Activated T-cell treated with anti-CD3 and anti-CD28 coated beads, Interleukin-2, amount 50 U/mL, for 24 hours (primary cell): ENCODE results near the gene PAX3.

Source experiments
- DNase-seq: peaks from one replicate; pipeline ENCODE4 v3.0.0-alpha.2; 2020
- H3K27ac Mint-ChIP-seq: 2 replicates; pipeline ENCODE4 v1.8.0; 2020; ENCODE audit warnings: mild to moderate bottlenecking, mixed read lengths
- H3K27me3 Mint-ChIP-seq: 2 replicates; pipeline ENCODE4 v1.8.0; 2020; ENCODE audit warnings: mixed read lengths
- H3K36me3 Mint-ChIP-seq: 2 replicates; pipeline ENCODE4 v1.8.0; 2020; ENCODE audit warnings: low read depth, mixed read lengths
- H3K4me1 Mint-ChIP-seq: 2 replicates; pipeline ENCODE4 v1.8.0; 2020; ENCODE audit warnings: low read depth, mixed read lengths
- H3K4me3 Mint-ChIP-seq: 2 replicates; pipeline ENCODE4 v1.8.0; 2020; ENCODE audit warnings: mild to moderate bottlenecking, moderate library complexity, mixed read lengths
- H3K9me3 Mint-ChIP-seq: 2 replicates; pipeline ENCODE4 v1.8.0; 2020; ENCODE audit warnings: mixed read lengths

PAX3 gene

DNA sequence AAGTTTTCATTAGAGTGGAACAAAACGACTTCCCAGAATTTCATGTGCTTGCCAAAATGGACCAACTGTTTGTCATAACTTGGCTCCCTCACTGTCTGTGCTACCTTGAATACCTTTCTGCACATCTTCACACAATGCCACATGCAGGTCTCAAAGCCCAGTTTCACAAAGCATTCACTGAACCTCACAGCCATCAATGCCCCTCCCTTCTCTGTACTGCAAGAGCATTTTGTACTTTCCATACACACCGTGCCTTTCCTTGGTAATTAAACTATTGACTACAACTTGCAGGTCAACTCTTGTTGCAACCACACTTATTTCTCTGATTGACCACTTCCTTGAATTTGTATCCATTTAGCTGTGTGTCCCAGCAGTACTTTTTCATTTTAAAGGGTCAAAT, 50.5 kb downstream of the PAX3 start:
- Mint-ChIP-seq H3K4me3 (no peak overlapping the region), H3K36me3 (no peaks in the 10 kb centered on the region), H3K27ac (no peak overlapping the region), H3K27me3 (peaks cover 17% of the 10 kb centered on the region), H3K4me1 (no peaks in the 10 kb centered on the region), H3K9me3 (no peaks in the 10 kb centered on the region)
- no peak for DNase-seq

DNA sequence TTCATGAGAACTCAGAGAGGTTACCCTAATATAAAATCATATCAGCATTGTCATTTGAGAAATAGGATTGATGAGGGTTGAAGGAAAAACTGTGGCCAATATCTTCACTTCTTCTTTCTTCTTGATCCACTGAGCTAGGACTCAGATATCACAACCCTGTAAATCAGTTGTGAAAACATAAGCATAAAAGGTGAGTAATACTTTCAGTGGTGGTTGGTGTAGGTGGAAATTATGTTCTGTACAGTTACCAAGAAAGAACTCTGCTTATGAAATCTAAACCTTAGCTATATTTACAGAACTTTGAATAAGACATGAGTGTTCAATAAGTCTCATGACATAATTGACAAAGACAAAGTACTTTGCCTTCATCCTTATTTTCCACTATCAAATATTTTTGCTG, 56.3 kb downstream of the PAX3 start:
- Mint-ChIP-seq H3K9me3 (no peaks in the 10 kb centered on the region), H3K27me3 (peaks cover 56% of the 10 kb centered on the region), H3K4me1 (peaks cover 6% of the 10 kb centered on the region), H3K4me3 (no peak overlapping the region), H3K27ac (no peak overlapping the region), H3K36me3 (no peaks in the 10 kb centered on the region)
- DNase-seq, result no peak

DNA sequence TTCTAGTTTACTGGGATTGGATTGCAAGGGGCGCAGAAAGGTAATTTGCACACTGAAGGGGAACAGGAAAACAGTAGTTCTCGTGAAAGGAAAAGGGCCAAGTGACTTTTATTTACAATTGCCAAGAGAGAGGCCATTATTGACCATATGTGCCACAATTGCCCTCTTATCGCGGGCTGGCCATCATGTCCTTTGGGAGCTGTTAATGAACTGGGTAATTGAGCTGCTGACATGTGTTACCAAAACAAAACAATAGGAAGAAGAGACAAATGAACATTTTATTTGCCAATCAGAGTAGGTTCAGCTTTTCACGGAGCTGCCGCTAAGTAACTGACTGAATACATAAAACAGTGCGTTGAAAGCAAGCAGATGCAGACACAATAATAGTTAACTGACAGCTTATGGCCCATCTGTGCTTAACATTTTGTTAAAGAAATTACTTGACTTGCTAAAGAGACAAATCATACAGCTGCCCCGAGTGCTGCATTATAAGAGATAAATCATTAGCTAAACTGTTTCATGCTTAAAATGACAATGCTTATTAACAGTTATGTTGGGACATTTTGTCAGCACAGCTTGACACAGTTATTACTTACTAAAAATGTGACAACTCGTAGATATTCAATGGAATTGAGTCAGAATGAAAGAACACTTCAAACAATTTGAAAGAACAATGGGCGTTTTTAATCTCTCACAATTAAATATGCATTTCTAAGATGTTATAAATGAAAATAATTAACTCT, 57.5 kb downstream of the PAX3 start:
- Mint-ChIP-seq H3K4me1 (peaks cover 6% of the 10 kb centered on the region), H3K27ac (no peak overlapping the region), H3K9me3 (no peaks in the 10 kb centered on the region), H3K4me3 (no peak overlapping the region), H3K27me3 (peaks cover 60% of the 10 kb centered on the region), H3K36me3 (no peaks in the 10 kb centered on the region)
- no peak for DNase-seq

DNA sequence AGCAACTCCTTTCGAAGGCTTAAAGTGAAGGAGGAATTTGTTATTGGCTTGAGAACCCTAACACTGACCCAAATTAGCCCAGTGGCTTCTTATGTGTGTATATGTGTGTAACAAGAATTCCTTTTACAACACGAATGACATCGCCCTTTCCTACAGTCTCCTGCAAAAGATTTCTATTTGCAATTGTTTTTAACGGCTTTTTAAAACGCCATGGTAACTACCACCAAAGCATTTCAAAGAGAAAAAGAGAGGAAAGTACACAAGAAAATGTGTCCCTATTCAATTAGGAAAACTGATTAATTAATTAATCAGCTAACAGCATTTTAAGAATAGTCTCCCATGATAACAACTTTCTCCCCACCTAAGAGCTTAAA, 58.1 kb downstream of the PAX3 start:
- H3K27me3 Mint-ChIP-seq, result peaks cover 60% of the 10 kb centered on the region
- no peaks in the 10 kb centered on the region for H3K9me3 Mint-ChIP-seq
- no peaks in the 10 kb centered on the region for H3K36me3 Mint-ChIP-seq
- H3K4me3 Mint-ChIP-seq, result no peak overlapping the region
- peaks cover 6% of the 10 kb centered on the region for H3K4me1 Mint-ChIP-seq
- DNase-seq, result no peak
- no peak overlapping the region for H3K27ac Mint-ChIP-seq

GRCh38 chr2:222239945-222240675, 58.7 kb downstream of the PAX3 start:
- H3K27me3 Mint-ChIP-seq, result peaks cover 60% of the 10 kb centered on the region
- H3K4me3 Mint-ChIP-seq, result no peak overlapping the region
- H3K9me3 Mint-ChIP-seq, result no peaks in the 10 kb centered on the region
- H3K27ac Mint-ChIP-seq, result no peak overlapping the region
- no peak for DNase-seq
- no peaks in the 10 kb centered on the region for H3K36me3 Mint-ChIP-seq
- peaks cover 6% of the 10 kb centered on the region for H3K4me1 Mint-ChIP-seq

DNA sequence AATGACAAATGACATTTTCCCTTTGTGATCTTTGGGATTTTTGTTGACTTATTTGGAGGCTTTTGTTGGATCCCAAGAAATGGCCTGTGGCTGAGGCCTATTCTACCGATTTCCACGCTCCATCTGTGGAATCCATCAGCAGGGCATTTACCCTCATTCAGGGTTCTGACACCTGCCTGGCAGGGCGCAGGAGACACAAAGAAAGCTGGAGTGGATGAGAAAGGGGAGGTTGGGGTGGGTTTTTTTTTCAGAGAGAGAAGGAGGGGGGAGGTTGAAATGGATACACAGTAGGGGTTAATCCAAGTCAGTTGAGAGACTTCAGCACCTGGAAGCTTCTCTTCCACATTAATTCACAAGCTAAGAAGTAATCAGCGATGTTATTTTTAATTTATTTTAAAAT, 59.7 kb downstream of the PAX3 start:
- H3K4me3 Mint-ChIP-seq, result no peak overlapping the region
- no peaks in the 10 kb centered on the region for H3K36me3 Mint-ChIP-seq
- no peak overlapping the region for H3K27ac Mint-ChIP-seq
- no peaks in the 10 kb centered on the region for H3K9me3 Mint-ChIP-seq
- H3K27me3 Mint-ChIP-seq, result peaks cover 53% of the 10 kb centered on the region
- H3K4me1 Mint-ChIP-seq, result peaks cover 6% of the 10 kb centered on the region
- no peak for DNase-seq

DNA sequence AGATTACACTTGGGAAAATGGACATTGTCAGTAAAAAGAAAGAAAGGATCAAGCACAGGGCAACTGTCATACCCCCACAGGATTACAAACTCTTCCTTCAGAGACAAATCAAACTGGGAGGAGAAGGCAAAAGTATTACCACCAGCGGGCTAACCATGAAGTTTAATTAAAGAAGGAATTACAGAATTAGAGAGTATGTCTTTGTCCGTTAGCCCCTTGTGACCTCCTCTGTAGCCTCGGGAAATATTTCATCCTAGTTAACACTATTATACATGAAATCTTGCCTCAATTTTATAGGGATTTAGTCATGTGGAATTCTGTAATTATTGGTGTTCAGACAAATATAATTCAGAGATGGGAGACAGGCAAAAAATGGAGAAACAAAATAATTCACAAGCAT, 60.7 kb downstream of the PAX3 start:
- Mint-ChIP-seq H3K9me3 (no peaks in the 10 kb centered on the region), H3K4me1 (peaks cover 6% of the 10 kb centered on the region), H3K4me3 (no peak overlapping the region), H3K36me3 (no peaks in the 10 kb centered on the region), H3K27ac (no peak overlapping the region), H3K27me3 (peaks cover 47% of the 10 kb centered on the region)
- DNase-seq, result no peak

- H3K4me3 Mint-ChIP-seq, result no peak overlapping the region
- no peaks in the 10 kb centered on the region for H3K9me3 Mint-ChIP-seq
- H3K27me3 Mint-ChIP-seq, result peaks cover 8% of the 10 kb centered on the region
- DNase-seq, result no peak
- H3K36me3 Mint-ChIP-seq, result no peaks in the 10 kb centered on the region
- H3K4me1 Mint-ChIP-seq, result no peaks in the 10 kb centered on the region
- no peak overlapping the region for H3K27ac Mint-ChIP-seq
Observed at GRCh38 chr2:222232839-222233238, 66.0 kb downstream of the PAX3 start.

DNA sequence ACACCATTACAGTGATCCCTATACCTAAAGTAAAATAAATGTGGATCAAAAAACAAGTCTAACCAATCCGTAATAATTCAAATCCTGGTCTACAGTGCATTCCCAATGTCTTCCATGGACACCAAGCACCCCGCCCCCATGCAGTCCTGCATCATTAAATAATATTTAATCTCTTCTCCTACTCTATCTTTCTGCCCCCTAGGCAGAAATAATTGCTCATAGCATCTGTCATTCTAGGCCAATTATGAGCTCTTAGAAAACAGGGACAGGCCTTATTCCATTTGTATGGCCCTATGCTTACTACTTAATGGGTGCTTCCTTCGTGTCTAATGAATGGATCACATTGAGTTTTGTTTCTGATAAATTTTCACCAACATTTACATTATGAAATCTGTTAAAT, 66.4 kb downstream of the PAX3 start:
- no peaks in the 10 kb centered on the region for H3K9me3 Mint-ChIP-seq
- H3K4me3 Mint-ChIP-seq, result no peak overlapping the region
- no peaks in the 10 kb centered on the region for H3K4me1 Mint-ChIP-seq
- no peak for DNase-seq
- H3K27me3 Mint-ChIP-seq, result peaks cover 7% of the 10 kb centered on the region
- no peaks in the 10 kb centered on the region for H3K36me3 Mint-ChIP-seq
- no peak overlapping the region for H3K27ac Mint-ChIP-seq

DNA sequence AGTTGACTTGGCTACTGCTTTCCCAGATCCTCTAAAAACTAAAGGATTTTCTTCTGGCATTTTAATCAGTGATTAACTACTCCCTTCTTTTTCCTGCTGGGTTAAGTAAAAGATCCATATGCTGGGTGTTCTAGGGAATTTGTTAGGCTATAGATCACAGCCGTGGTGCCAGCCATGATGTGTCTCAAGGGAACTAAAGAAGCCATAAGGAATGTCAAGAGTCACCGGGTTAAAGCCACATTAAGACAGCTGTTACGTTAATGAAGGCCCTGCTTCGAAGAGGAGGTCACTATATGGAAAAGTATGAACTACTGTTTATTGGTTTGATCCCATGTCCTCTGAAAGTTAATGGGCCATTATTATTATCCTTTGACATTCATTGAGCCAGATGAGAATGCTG, 70.7 kb downstream of the PAX3 start:
- no peaks in the 10 kb centered on the region for H3K36me3 Mint-ChIP-seq
- H3K4me3 Mint-ChIP-seq, result no peak overlapping the region
- no peak for DNase-seq
- H3K4me1 Mint-ChIP-seq, result no peaks in the 10 kb centered on the region
- no peaks in the 10 kb centered on the region for H3K9me3 Mint-ChIP-seq
- no peak overlapping the region for H3K27ac Mint-ChIP-seq
- peaks cover 6% of the 10 kb centered on the region for H3K27me3 Mint-ChIP-seq

DNA sequence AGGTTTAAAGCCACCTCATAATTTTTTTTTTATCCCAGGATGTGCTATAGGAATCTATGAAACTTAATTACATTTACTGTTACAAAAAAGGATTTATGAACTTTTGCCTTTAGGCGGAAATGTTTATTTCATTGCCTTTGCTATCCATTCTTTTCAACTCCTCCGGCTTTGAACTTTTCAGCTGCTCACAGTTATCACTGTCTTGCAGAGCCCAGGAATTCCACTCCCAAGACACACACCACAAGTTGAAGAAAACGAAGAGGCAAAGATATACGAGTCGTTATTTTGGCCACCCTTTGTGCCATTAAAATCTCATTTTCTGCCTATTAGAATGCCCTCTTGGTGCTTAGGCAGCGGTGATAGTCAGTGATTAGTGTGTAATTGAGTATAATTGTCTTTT, 80.0 kb downstream of the PAX3 start:
- H3K27ac Mint-ChIP-seq, result no peak overlapping the region
- H3K9me3 Mint-ChIP-seq, result no peaks in the 10 kb centered on the region
- no peaks in the 10 kb centered on the region for H3K4me1 Mint-ChIP-seq
- peaks cover 3% of the 10 kb centered on the region for H3K27me3 Mint-ChIP-seq
- no peak for DNase-seq
- no peaks in the 10 kb centered on the region for H3K36me3 Mint-ChIP-seq
- H3K4me3 Mint-ChIP-seq, result no peak overlapping the region

DNA sequence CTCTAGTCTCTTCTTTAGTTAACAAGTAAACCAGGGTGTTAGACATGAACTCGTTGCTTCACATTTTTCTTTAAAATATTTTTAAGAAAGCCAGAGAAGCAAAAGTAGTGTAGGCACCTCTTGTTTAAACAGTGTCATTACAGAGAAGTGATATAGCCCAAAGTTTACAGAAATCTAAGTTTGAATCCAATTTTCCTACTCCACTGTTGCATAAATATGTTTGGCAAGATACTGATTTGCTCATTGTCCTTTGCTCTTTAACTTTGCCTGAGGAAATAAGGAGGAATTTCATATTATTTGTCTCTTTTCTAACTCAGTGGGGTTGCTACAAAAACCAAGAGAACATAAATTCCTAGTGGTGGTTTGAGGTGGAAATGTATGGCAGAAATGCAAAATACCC, 81.1 kb downstream of the PAX3 start:
- no peak overlapping the region for H3K27ac Mint-ChIP-seq
- no peak overlapping the region for H3K4me3 Mint-ChIP-seq
- no peaks in the 10 kb centered on the region for H3K36me3 Mint-ChIP-seq
- DNase-seq, result no peak
- H3K27me3 Mint-ChIP-seq, result peaks cover 5% of the 10 kb centered on the region
- no peaks in the 10 kb centered on the region for H3K4me1 Mint-ChIP-seq
- no peaks in the 10 kb centered on the region for H3K9me3 Mint-ChIP-seq

- H3K27me3 Mint-ChIP-seq, result peaks cover 5% of the 10 kb centered on the region
- no peaks in the 10 kb centered on the region for H3K9me3 Mint-ChIP-seq
- H3K4me1 Mint-ChIP-seq, result no peaks in the 10 kb centered on the region
- H3K4me3 Mint-ChIP-seq, result no peak overlapping the region
- no peak overlapping the region for H3K27ac Mint-ChIP-seq
- no peaks in the 10 kb centered on the region for H3K36me3 Mint-ChIP-seq
- no peak for DNase-seq
Observed at GRCh38 chr2:222214885-222215284, 83.9 kb downstream of the PAX3 start.

- no peaks in the 10 kb centered on the region for H3K36me3 Mint-ChIP-seq
Observed at GRCh38 chr2:222213049-222213448, 85.7 kb downstream of the PAX3 start.

DNA sequence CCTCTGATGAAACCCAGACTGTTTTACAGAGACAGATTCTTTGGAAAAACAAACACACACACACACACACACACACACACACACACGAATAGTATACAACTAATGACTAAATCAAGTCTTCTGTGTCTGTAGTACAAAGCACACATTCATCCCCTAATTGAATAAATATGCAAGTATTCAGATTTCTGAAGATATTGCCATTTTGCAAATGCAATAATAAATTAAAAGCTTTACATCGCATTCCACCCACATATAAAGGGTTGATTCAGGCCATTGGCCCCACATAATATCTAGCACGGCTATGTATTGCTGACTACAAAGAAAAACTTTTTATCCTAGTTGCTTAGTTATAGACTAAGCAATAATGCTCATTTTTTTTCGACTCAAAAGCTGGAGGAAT, 86.2 kb downstream of the PAX3 start:
- Mint-ChIP-seq H3K4me3 (no peak overlapping the region), H3K36me3 (no peaks in the 10 kb centered on the region), H3K4me1 (no peaks in the 10 kb centered on the region), H3K27ac (no peak overlapping the region), H3K27me3 (peaks cover 9% of the 10 kb centered on the region), H3K9me3 (no peaks in the 10 kb centered on the region)
- DNase-seq, result no peak

More at GRCh38 chr2:222213049-222213448, 85.7 kb downstream of the PAX3 start:
- no peak for DNase-seq
- Mint-ChIP-seq H3K9me3 (no peaks in the 10 kb centered on the region), H3K27me3 (peaks cover 9% of the 10 kb centered on the region), H3K27ac (no peak overlapping the region), H3K4me1 (no peaks in the 10 kb centered on the region), H3K4me3 (no peak overlapping the region)
